Stimulated activated CD4-positive, alpha-beta T cell treated with anti-CD3 and anti-CD28 coated beads, Interleukin-1b, Interleukin-23, amount 100 ng/mL, for 48 hours (primary cell): ENCODE results near the gene PCA3.

Experiments
- DNase-seq: peaks from one replicate; pipeline ENCODE4 v3.0.0-alpha.2; 2020

The PCA3 gene

GRCh38 chr9:76835571-76836283 is 71.5 kb downstream of the PCA3 start:
- no peak for DNase-seq
